H1 (cell line): ENCODE results near the gene ARHGEF19. TPM values are rescaled to one million over a fixed set of nuclear protein-coding genes. Genes with fewer than 3 reads are reported as not detected.
"Not testable (repeated sequence)": the region's sequence is repeated elsewhere in the genome, so short reads cannot be mapped to it uniquely, and the experiment has no call there.

Experiments used
- CTCF ChIA-PET: fragments of 300-600 bp; sonication (Branson Sonifier 250); formaldehyde crosslinking; loops from one replicate; lab custom pipeline; 2021; ENCODE audit not compliant: partially characterized antibody; lab: Charles Lee
- POLR2A ChIA-PET: fragments of 300-600 bp; sonication (Branson Sonifier 250); formaldehyde crosslinking; loops from one replicate; lab custom pipeline; 2021; ENCODE audit warnings: inconsistent platforms; ENCODE audit not compliant: partially characterized antibody; lab: Charles Lee
- DNase-seq, 2 experiments: peaks; one replicate each; pipeline versions ENCODE4 v3.0.0 to v3.0.0-alpha.2; 2010 to 2022; ENCODE audit warnings: low spot score in 2 of 2, low read depth in 1 of 2, mixed read lengths in 1 of 2
- FAIRE-seq: peaks from 2 replicates; lab custom pipeline; 2011; peaks lifted over from hg19 to GRCh38; lab: Jason Lieb, UNC
- H2AFZ ChIP-seq: 2 replicates; pipeline ENCODE4 v1.8.1; 2012; ENCODE audit warnings: low read length, inconsistent platforms
- H2AK5ac ChIP-seq: 2 replicates; pipeline ENCODE4 v1.6.1; 2013; ENCODE audit warnings: low read depth, low read length
- H2BK120ac ChIP-seq: replicated peaks from 2 replicates; pipeline ENCODE3; 2013; ENCODE audit warnings: low read depth, low read length, inconsistent platforms
- H2BK12ac ChIP-seq: 2 replicates; pipeline ENCODE4 v1.6.1; 2013; ENCODE audit warnings: low read depth, low read length
- H2BK15ac ChIP-seq: 2 replicates; pipeline ENCODE4 v1.6.1; 2013; ENCODE audit warnings: low read length
- H2BK20ac ChIP-seq: 2 replicates; pipeline ENCODE4 v1.6.1; 2013; ENCODE audit warnings: low read length
- H2BK5ac ChIP-seq: 2 replicates; pipeline ENCODE4 v1.6.1; 2013; ENCODE audit warnings: low read depth, low read length
- H3K14ac ChIP-seq: 2 replicates; pipeline ENCODE4 v1.6.1; 2013; ENCODE audit warnings: inconsistent platforms; ENCODE audit not compliant: insufficient read length
- H3K18ac ChIP-seq: 2 replicates; pipeline ENCODE4 v1.6.1; 2013; ENCODE audit warnings: low read length; ENCODE audit errors: extremely low read depth
- H3K23ac ChIP-seq: 2 replicates; pipeline ENCODE4 v1.6.1; 2013; ENCODE audit warnings: inconsistent platforms; ENCODE audit not compliant: insufficient read length
- H3K23me2 ChIP-seq: 2 replicates; pipeline ENCODE4 v1.6.1; 2013; ENCODE audit warnings: low read depth, low read length
- H3K27ac ChIP-seq: 2 replicates; pipeline ENCODE4 v1.6.1; 2011; ENCODE audit warnings: low read depth, low read length, inconsistent platforms
- H3K27me3 ChIP-seq, 4 experiments: replicated peaks in 1 of 4; 1 replicate in 1 of 4; 2 replicates in 3 of 4; pipeline versions ENCODE4 v1.6.1 to v1.8.1; 2011 to 2013; ENCODE audit warnings: low read length in 3 of 4, mild to moderate bottlenecking in 3 of 4, inconsistent platforms in 2 of 4, mixed read lengths in 2 of 4, moderate library complexity in 1 of 4; ENCODE audit not compliant: control insufficient read depth in 3 of 4, insufficient read depth in 3 of 4; ENCODE audit errors: extremely low read depth in 1 of 4
- H3K36me3 ChIP-seq, 4 experiments: 2 replicates each; pipeline versions ENCODE4 v1.6.1 to v1.8.1; 2011 to 2013; ENCODE audit warnings: mild to moderate bottlenecking in 4 of 4, low read length in 3 of 4, moderate library complexity in 2 of 4, control low read depth in 1 of 4, inconsistent platforms in 1 of 4; ENCODE audit not compliant: insufficient read depth in 4 of 4, control insufficient read depth in 2 of 4
- H3K4ac ChIP-seq: replicated peaks from 2 replicates; pipeline ENCODE3; 2013; ENCODE audit warnings: low read length, low read depth, mixed read lengths, inconsistent platforms; ENCODE audit not compliant: insufficient read length
- H3K4me1 ChIP-seq, 4 experiments: replicated peaks in 1 of 4; 1 replicate in 1 of 4; 2 replicates in 3 of 4; pipeline versions ENCODE4 v1.6.1 to v1.8.1; 2011 to 2013; ENCODE audit warnings: low read length in 3 of 4, inconsistent platforms in 2 of 4, mixed read lengths in 1 of 4; ENCODE audit not compliant: insufficient read depth in 4 of 4, control insufficient read depth in 3 of 4
- H3K4me2 ChIP-seq, 2 experiments: 2 replicates each; pipeline versions ENCODE4 v1.6.1 to v1.8.1; 2011 to 2013; ENCODE audit warnings: low read depth in 2 of 2, low read length in 2 of 2, control low read depth in 1 of 2, inconsistent platforms in 1 of 2, mild to moderate bottlenecking in 1 of 2; ENCODE audit not compliant: insufficient read depth in 1 of 2
- H3K4me3 ChIP-seq, 4 experiments: fragments of 200-600, 300-600 bp in 1 of 4; sonication (generic), shearing (Covaris generic), sonication (Bioruptor Twin) in 1 of 4; 2 replicates each; pipeline versions ENCODE4 v1.5.1 to v1.8.1; 2011 to 2016; ENCODE audit warnings: low read length in 4 of 4, low read depth in 3 of 4, control low read depth in 2 of 4, inconsistent platforms in 2 of 4, mild to moderate bottlenecking in 2 of 4, mixed read lengths in 1 of 4, moderate library complexity in 1 of 4; ENCODE audit not compliant: insufficient read depth in 2 of 4; ENCODE audit errors: extremely low read depth in 1 of 4
- H3K56ac ChIP-seq: replicated peaks from 2 replicates; pipeline ENCODE3; 2013; ENCODE audit warnings: low read depth, mild to moderate bottlenecking, mixed read lengths, low read length, inconsistent platforms; ENCODE audit not compliant: insufficient read length
- H3K79me1 ChIP-seq: 2 replicates; pipeline ENCODE4 v1.6.1; 2013; ENCODE audit warnings: low read depth, low read length, control low read depth
- H3K79me2 ChIP-seq, 2 experiments: 2 replicates each; pipeline versions ENCODE4 v1.6.1 to v1.8.1; 2012 to 2013; ENCODE audit warnings: low read length in 2 of 2, mild to moderate bottlenecking in 2 of 2, inconsistent platforms in 1 of 2; ENCODE audit not compliant: insufficient read depth in 2 of 2, control insufficient read depth in 1 of 2
- H3K9ac ChIP-seq, 4 experiments: replicated peaks in 1 of 4; 1 replicate in 1 of 4; 2 replicates in 3 of 4; pipeline versions ENCODE4 v1.6.1 to v1.8.1; 2011 to 2013; ENCODE audit warnings: low read depth in 3 of 4, low read length in 3 of 4, control low read depth in 2 of 4, mild to moderate bottlenecking in 2 of 4, moderate library complexity in 2 of 4, inconsistent platforms in 1 of 4; ENCODE audit errors: extremely low read depth in 1 of 4
- H3K9me3 ChIP-seq, 2 experiments: 2 replicates each; pipeline versions ENCODE4 v1.6.1 to v1.8.1; 2012 to 2013; ENCODE audit warnings: mild to moderate bottlenecking in 2 of 2, moderate library complexity in 2 of 2, control low read depth in 1 of 2, inconsistent platforms in 1 of 2, low read depth in 1 of 2, low read length in 1 of 2, mixed read lengths in 1 of 2; ENCODE audit not compliant: insufficient read depth in 2 of 2
- H4K20me1 ChIP-seq, 2 experiments: replicated peaks in 1 of 2; 2 replicates each; pipeline versions ENCODE3 to v1.8.1; 2011 to 2013; ENCODE audit warnings: inconsistent platforms in 2 of 2, low read length in 2 of 2, mild to moderate bottlenecking in 1 of 2; ENCODE audit not compliant: insufficient read depth in 2 of 2, control insufficient read depth in 1 of 2
- H4K5ac ChIP-seq: 2 replicates; pipeline ENCODE4 v1.6.1; 2013; ENCODE audit warnings: low read length, low read depth, mixed read lengths, inconsistent platforms; ENCODE audit not compliant: insufficient read length
- H4K8ac ChIP-seq: 2 replicates; pipeline ENCODE4 v1.8.0; 2013; ENCODE audit warnings: mild to moderate bottlenecking, moderate library complexity, low read length, inconsistent platforms; ENCODE audit not compliant: insufficient read depth; ENCODE audit errors: extremely low read depth
- H4K91ac ChIP-seq: replicated peaks from 2 replicates; pipeline ENCODE3; 2013; ENCODE audit warnings: low read length, mixed read lengths, inconsistent platforms; ENCODE audit not compliant: insufficient read length
- ASH2L ChIP-seq: fragments of 200-600, 300-600 bp; sonication (generic); IDR thresholded peaks from one replicate; pipeline ENCODE4 v1.7.1; 2017; ENCODE audit warnings: low read length
- CEBPB ChIP-seq: IDR thresholded peaks from 2 replicates; pipeline ENCODE4 v1.6.1; 2012; ENCODE audit warnings: low read depth, low read length
- JUN ChIP-seq: IDR thresholded peaks from 2 replicates; pipeline ENCODE4 v1.6.1; 2011; ENCODE audit warnings: low read depth, mild to moderate bottlenecking, improper control_type of control experiment, low read length
- POLR2A ChIP-seq, 2 experiments: IDR thresholded peaks; 1 replicate in 1 of 2; 2 replicates in 1 of 2; pipeline ENCODE4 v1.6.1; 2011; ENCODE audit warnings: low read depth in 2 of 2, low read length in 2 of 2, mild to moderate bottlenecking in 2 of 2; ENCODE audit errors: control extremely low read depth in 1 of 2
- SIRT6 ChIP-seq: IDR thresholded peaks from one replicate; pipeline ENCODE4 v1.7.1; 2012; ENCODE audit warnings: low read length, inconsistent platforms
- SP1 ChIP-seq: IDR thresholded peaks from 2 replicates; pipeline ENCODE4 v1.6.1; 2011; ENCODE audit warnings: low read depth, low read length
- SP4 ChIP-seq: IDR thresholded peaks from 2 replicates; pipeline ENCODE4 v1.6.1; 2012; ENCODE audit warnings: low read length, inconsistent platforms
- WGBS, 2 experiments: shearing (Covaris generic) in 1 of 2; methylation state at CpG; one replicate each; pipeline versions ENCODE4 v1.1.6 to v1.1.7; 2013 to 2015; ENCODE audit warnings: low lambda C conversion rate in 2 of 2, mixed read lengths in 2 of 2, inconsistent platforms in 1 of 2, low coverage in 1 of 2, missing lambda C conversion rate in 1 of 2; ENCODE audit not compliant: insufficient replicate concordance in 2 of 2, insufficient coverage in 1 of 2, insufficient read length in 1 of 2; ENCODE audit errors: extremely low coverage in 1 of 2, missing lambda C conversion rate in 1 of 2; 5-methylcytosine and 5-hydroxymethylcytosine counted together
- polyA plus RNA-seq, 7 experiments: library from polyadenylated mRNA; depleted of rRNA in 3 of 7; stranded (reverse) in 5 of 7; unstranded in 2 of 7; fragments of >200 nt in 5 of 7; fragments of 200-250 nt in 2 of 7; gene quantifications; 1 replicate in 5 of 7; 2 replicates in 1 of 7; 4 replicates in 1 of 7; pipeline versions ENCODE4 v1.2.1 to v1.2.3, GENCODE V29; 2011 to 2013; ENCODE audit warnings: missing spikeins in 2 of 7, mixed read lengths in 2 of 7
- total RNA-seq: library from RNA; stranded (reverse); fragmentation: NEBNext Ultra II Directional; extraction: Animal tissue kit (Norgen Biotek cat#: 25700); gene quantifications from 2 replicates; pipeline ENCODE4 v1.2.1, GENCODE V29; 2021
- TF ChIP-seq, protein P1 (sequence below): IDR thresholded peaks from 2 replicates; pipeline ENCODE4 v1.6.1; 2012; ENCODE audit warnings: inconsistent platforms
- TF ChIP-seq, protein P2 (sequence below): IDR thresholded peaks from 2 replicates; pipeline ENCODE4 v1.6.1; 2011; ENCODE audit warnings: low read length, improper control_type of control experiment

Gene ARHGEF19
- total and polyA plus RNA-seq, 2 of the 8 experiments (the other 6 are each of a cell fraction or from before 2014, with no cell fraction given) = 47.5 to 56.4 TPM

DNA sequence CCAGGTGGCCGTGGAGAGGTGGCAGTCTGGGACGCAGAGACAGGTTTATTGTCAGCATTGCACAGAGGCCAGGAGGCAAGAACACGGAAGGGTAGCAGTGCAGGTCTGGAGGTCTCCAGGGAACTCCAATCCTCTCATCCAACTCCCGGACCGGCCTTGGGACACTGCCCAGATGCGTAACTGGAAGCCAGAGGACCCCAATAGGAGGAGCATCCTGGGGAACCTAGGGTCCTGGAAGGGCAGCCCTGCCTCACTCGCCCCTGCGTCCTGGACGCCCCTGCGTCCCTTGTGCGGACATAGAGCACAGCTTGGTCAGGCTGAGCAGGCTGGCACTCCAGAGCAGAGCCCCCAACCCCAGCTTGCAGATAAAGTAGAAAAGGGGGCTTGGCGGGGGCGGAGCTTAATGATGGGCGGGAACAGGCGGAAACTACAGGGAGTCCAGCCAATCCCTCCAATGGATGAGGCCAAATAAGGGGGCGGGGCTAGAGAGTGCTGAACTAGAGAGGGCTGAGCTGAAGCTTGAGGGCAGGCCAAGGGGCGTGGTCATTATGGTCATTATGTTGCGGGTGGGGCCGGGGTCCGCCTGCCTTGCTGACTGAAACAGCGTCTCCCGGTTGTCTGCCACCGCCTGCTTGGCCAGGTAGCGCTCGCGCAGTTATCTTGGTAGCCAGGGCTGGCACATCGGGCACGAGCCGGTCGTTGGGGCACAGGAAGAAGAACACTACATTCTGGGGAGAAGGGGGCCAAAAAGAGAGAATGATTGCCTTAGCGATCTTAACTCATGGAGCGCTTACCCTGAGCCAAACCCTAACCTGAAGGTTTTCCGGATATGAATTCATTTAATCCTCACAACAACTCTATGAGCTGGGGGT, 3.7 kb upstream of the ARHGEF19 start (continued):
- TF ChIP-seq POLR2A (IDR thresholded peaks at IDR 0.05; ENCODE audit: control extremely low read depth in 1 of 2, low read depth in 2 of 2, low read length in 2 of 2) (0 out of 3 replicates have a peak, but pooled peaks of 1 of the 2 experiments have one; percentile 20), SP1 (peak; percentile 58; the same call in 1 of the 2 replicates), ASH2L (peak; percentile 23), SIRT6 (no peak), CEBPB (no peak), JUN (no peak), SP4 (peak; percentile 75)
- TF ChIP-seq, protein P1, sequence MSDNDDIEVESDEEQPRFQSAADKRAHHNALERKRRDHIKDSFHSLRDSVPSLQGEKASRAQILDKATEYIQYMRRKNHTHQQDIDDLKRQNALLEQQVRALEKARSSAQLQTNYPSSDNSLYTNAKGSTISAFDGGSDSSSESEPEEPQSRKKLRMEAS = no peak; the same call in 1 of the 2 replicates
- TF ChIP-seq, protein P2, sequence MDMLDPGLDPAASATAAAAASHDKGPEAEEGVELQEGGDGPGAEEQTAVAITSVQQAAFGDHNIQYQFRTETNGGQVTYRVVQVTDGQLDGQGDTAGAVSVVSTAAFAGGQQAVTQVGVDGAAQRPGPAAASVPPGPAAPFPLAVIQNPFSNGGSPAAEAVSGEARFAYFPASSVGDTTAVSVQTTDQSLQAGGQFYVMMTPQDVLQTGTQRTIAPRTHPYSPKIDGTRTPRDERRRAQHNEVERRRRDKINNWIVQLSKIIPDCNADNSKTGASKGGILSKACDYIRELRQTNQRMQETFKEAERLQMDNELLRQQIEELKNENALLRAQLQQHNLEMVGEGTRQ = no peak
- TF ChIP-seq, all 59 proteins: peak for 8

DNA sequence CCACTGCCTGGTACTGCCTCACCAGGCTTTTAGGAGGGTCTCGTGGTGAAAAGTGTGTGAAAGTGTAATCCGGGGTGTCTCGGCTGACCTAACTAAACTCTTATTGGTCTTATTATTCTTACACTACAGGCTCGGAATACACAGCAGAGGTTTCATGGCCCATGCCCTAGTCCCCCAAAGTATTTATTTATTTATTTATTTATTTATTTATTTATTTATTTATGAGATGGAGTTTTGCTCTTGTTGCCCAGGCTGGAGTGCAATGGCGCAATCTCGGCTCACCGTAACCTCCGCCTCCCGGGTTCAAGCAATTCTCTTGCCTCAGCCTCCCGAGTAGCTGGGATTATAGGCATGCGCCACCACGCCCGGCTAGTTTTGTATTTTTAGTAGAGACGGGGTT, 2.8 kb upstream of the ARHGEF19 start:
- not testable (repeated sequence) for FAIRE-seq
- WGBS, 2 experiments = 96% methylated on average over 14 of the region's 14 CpGs; no CpG with 5 or more reads in 1 of the 2 experiments
- POLR2A ChIA-PET = interaction anchor here (4.5 kb wide), 1 partner anchor 8 kb away, joined by 26 read pairs; no protein-coding TSS in a partner anchor

More for the DNA sequence above, 2.8 kb upstream of the ARHGEF19 start:
- H2BK120ac ChIP-seq, H3K14ac ChIP-seq, H3K9ac ChIP-seq, H3K18ac ChIP-seq, H3K9me3 ChIP-seq, H3K36me3 ChIP-seq, H2BK5ac ChIP-seq, H3K4ac ChIP-seq, H2AK5ac ChIP-seq, H3K23ac ChIP-seq, H2BK12ac ChIP-seq, H4K8ac ChIP-seq, H3K27ac ChIP-seq, H3K4me3 ChIP-seq, H4K91ac ChIP-seq, H4K5ac ChIP-seq, H4K20me1 ChIP-seq, H2BK20ac ChIP-seq, H2AFZ ChIP-seq, H3K79me1 ChIP-seq, DNase-seq, H3K56ac ChIP-seq: not testable (repeated sequence)
- H3K27me3 ChIP-seq = peaks cover 0 to 14% (median 6%) of the 10 kb centered on the region in 4 experiments; a peak in 5 of 7 replicates
- H3K4me1 ChIP-seq = peaks cover 10 to 42% (median 28%) of the 10 kb centered on the region in 4 experiments
- H3K23me2 ChIP-seq = peaks cover 27% of the 10 kb centered on the region
- H3K4me2 ChIP-seq = peak overlapping the region in 1 of 2 experiments; percentile 90; a peak in 1 of 4 replicates
- CTCF ChIA-PET = interaction anchor here (0.9 kb wide), 1 partner anchor 23 kb away, joined by 3 read pairs; no protein-coding TSS in a partner anchor
- peaks cover 5 to 20% of the 10 kb centered on the region in 2 experiments; a peak in 3 of 4 replicates for H3K79me2 ChIP-seq
- 0 out of 2 replicates have a peak overlapping the region, but pooled peaks have one; percentile 46 for H2BK15ac ChIP-seq
